ENCODE data around the gene COMP.

- no peak for TF ChIP-seq POLR2AphosphoS5 (IDR thresholded peaks at IDR 0.05)
- no peak for TF ChIP-seq CTCF (IDR thresholded peaks at IDR 0.05)
- no peak for TF ChIP-seq EP300 (IDR thresholded peaks at IDR 0.05)
- TF ChIP-seq POLR2A (IDR thresholded peaks at IDR 0.05): no peak
These were observed 29.5 kb downstream of the COMP start for GRCh38 chr19:18761531-18762110.

All from suprapubic skin (tissue), 4 donors.